Astrocyte of the hippocampus (primary cell): Measurements from ENCODE around the gene TUSC7.

ENCODE experiments used
- DNase-seq: peaks from one replicate; pipeline ENCODE4 v3.0.0; 2011; ENCODE audit warnings: low read depth, low spot score

The TUSC7 gene

GRCh38 chr3:116709479-116709878 is at the start of gene TUSC7:
Gene TUSC7 (plus strand): TSS chr3:116709779.
- DNase-seq, result no peak

- no peak for DNase-seq
Observed at GRCh38 chr3:116661196-116661595, 48.4 kb upstream of the TUSC7 start.

GRCh38 chr3:116663161-116664110 is 46.1 kb upstream of the TUSC7 start:
- DNase-seq, result no peak

DNA sequence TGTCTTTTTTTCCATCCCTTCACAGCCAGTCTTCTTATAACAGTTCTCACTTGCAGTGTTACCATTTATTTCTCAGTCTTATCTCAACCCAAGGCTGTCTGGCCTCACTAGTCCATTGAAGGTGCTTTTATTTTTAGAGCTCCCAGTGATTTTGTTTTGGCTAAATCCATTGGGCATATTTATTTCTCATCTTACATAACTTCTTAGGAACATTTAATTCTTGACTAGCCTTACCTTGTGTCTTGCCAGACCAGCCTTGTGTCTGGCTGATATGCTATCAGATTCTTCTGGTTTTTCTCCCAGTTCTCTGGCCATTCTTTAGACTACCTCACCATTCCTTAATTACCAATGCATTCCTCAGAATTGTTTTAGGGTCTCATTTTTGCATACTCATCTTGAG is 42.3 kb upstream of the TUSC7 start:
- DNase-seq, result peak; percentile 1

DNA sequence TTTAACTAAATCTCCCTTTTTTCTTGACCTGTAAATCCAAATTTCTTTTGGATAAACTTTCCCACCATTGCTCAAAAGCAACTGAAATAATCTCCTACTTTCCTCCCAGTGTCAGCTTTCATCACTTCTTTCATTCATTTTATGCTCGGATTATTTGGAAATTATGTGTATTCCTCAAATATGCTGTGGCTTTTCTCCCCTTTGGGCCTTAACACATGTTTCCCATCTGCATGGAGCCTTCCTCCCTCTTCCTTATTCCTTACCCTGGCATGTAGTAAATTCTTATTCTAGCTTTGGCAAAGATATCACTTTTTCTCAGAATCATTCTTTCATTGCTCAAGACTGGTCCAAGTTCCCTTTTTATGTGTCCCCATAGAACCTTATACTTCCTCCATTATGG is 41.8 kb upstream of the TUSC7 start:
- no peak for DNase-seq

- DNase-seq, result no peak
Observed at GRCh38 chr3:116669576-116669975, 40.0 kb upstream of the TUSC7 start.

GRCh38 chr3:116671151-116671550 is 38.4 kb upstream of the TUSC7 start:
- DNase-seq, result no peak

DNA sequence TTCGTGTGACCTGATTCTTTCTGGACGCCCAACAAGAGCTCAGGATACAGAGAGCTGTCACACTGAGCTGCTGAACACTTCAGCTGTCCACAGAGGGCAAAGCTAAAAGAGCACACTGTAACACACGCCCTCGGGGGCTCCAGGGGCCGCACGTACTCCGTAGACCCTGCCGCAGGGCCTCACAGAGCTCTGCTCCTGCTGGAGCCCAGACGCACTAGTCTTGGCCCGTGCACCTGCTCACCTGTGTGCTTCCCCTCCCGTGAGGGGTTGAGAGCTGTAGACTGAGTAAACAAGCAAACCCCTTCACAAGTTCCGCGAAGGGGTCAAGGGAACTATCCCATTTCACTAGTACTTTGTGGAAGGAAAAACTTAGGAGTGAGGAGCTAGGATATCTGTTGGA is 30.7 kb upstream of the TUSC7 start:
- no peak for DNase-seq

DNA sequence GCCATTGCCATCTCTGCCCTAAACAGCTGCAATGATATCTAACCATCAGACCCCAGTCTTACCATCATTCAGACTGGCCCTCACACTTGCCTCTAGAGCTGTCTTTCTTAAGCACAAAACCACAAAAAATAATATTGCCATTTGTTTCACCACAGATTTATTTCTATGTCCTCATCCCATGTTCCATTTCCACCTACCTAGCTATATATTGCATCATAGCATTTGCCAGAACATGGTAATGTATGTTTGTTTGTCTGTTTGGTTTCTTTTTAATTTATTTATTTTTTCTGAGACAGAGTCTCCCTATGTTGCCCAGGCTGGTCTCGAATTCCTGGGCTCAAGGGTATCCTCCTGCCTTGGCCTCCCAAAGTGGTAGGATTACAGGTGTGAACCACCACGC is 18.5 kb upstream of the TUSC7 start:
- no peak for DNase-seq

DNA sequence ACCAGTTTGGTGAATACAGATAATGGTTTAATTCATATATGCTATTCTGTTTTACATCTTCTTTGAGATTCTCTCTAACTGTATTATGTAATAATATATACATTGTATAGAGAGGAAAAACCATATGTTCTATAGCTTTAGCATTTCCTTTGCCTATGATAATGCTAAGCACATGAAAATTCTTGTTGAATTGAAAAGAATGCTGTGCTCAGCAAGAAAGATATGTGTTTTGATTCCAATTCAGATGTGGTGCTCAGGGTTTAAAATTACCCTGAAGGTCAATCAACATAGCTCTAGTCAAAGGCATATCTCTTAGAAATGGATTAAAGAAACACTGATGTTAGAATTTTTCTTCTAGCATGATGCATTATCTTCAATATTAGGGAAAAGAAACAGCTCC is 8.5 kb upstream of the TUSC7 start:
- DNase-seq, result no peak

DNA sequence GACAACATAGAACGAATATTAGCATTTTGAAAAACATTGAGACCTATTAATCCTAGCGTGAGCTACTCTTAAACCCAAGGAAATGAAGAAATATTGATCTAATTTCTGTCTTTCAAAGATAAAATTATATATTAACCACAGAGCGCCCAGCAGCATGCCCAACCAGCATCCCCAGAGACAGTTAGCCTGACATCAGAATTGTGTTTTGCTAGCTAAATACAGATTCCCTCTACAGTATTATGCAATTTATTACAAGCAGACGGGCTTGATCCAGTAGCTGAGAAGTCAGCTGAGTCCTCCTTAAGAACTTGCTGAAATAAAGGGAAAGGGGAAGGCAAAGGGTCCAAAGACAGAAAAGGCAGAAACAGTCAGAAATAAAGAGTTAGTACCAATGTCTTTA is 7.2 kb upstream of the TUSC7 start:
- DNase-seq, result no peak

DNA sequence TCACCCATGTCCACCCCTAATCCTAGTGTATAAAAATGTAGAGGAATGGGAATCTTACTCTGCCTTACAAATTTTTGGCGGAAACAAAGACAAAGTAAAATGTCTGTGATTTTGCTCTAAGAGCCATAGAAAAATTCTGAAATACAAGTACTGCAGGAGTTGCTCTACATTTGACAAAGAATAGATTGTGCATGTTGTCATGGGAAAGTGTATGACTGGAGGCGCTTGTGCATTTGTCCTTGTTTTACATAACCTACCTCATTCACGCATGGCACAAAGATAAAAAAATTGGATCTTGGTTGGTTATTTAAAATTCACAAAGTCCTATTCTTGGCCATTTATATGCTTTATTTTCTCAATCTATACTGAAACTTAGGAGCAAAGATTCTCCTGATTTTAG is 2.0 kb upstream of the TUSC7 start:
- no peak for DNase-seq

- peak; percentile 17 for DNase-seq
Observed at GRCh38 chr3:116716490-116716889, 6.9 kb downstream of the TUSC7 start.

GRCh38 chr3:116717566-116717965 is 8.0 kb downstream of the TUSC7 start:
- DNase-seq, result no peak

- no peak for DNase-seq
Observed at GRCh38 chr3:116728454-116728853, 18.9 kb downstream of the TUSC7 start.

GRCh38 chr3:116734243-116734642 is 24.7 kb downstream of the TUSC7 start:
- DNase-seq, result no peak

DNA sequence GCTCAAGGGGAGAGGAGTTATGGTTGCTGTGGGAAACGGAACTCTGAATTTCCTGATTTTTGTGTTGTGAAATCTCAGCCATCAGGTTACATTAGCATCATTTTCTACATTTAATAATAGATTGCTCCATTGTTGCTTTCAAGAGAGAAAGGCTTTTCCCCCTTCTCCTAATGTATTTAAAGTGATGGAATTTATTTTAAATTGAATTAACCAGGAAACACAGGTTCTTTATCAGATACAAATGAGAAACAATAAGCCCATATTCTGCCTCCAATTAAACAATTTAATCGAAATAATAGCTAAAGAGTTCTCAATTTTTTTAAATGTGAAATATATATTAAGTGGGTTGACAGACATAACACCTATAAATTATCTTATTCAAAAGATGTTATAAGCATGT is 30.1 kb downstream of the TUSC7 start:
- no peak for DNase-seq

DNA sequence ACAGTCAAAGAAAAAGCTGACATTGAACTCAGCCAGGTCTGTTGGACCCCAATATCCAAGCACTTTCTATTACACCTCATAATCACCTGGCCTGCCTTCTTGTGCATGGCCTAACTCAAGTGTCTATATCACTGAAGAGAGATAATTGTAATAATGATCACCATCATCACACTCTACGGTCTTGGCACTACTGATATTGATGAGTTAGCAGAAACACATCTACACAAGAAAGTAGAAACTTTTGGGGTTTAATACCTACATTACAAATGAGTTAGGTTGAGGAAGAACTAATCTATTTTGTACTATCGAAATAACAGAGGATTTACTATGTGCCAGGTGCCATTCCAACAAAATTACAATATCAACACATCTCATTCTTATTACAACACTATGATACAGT is 30.7 kb downstream of the TUSC7 start:
- DNase-seq, result no peak

- DNase-seq, result no peak
Observed at GRCh38 chr3:116741467-116741866, 31.9 kb downstream of the TUSC7 start.

- DNase-seq, result no peak
Observed at GRCh38 chr3:116743062-116743461, 33.5 kb downstream of the TUSC7 start.

DNA sequence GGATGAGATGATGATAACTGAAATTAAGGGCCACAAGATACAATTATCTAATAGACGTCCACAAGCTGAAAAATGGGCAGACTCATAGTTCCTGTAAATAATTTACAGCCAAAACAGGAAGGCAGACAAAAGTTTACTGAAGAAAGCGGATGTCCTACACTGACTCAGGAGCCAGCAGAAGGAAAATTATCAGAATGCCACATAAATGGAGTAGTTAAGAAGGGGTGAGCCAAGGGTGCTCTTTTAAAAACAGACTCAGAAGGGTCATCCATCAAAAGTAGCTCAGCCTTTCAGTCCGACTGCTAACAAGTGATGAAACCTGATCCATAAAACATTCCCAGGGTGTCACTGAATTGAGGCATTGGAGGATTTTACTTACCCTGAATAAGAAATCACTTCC is 39.8 kb downstream of the TUSC7 start:
- peak; percentile 17 for DNase-seq

DNA sequence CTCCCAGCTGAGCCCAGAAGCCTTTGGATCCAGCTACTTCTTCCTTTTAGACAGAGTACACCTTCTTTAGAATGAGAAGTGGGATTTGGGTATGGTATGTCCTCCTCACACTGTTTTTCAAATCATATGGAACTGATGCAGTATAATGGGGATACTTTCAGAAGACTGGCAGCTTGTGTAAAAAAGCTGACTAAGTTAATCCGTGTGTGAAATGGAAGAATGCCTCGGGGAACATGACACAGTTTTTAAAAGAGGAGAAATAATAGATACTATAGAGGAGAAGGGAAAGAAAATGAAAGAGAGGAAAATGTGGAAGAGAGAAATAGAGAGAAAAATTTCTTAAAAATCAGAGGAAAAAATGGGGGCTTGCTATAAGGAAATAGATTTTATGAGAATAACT is 47.7 kb downstream of the TUSC7 start:
- DNase-seq, result no peak

DNA sequence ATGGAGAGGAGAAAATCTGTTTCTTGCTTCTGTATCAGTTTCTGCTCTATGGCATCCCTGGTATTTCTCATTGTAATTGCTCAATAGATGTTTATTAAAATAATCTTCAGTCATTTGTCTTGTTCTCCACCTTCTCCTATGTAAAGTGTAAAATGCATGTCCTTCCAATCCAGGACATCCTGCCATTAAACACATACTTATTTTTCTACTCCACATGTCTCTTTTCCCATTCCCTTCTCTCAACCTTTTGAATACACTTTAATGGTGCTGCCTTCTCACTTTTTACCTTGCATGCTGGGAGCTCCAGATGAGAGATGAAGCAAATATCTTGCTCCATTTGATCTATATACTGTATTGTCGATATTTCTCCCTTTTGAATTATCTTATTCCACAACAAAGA is 49.7 kb downstream of the TUSC7 start:
- DNase-seq, result no peak
